ENCODE measurements around the gene CA5B.

GRCh38 chrX:15834827-15835595 is 96.9 kb downstream of the CA5B start:
- no peak for TF ChIP-seq POLR2A (IDR thresholded peaks at IDR 0.05)
- TF ChIP-seq CTCF (IDR thresholded peaks at IDR 0.05), result no peak
